ENCODE data around the gene TRUB1.

TRUB1 gene

DNA sequence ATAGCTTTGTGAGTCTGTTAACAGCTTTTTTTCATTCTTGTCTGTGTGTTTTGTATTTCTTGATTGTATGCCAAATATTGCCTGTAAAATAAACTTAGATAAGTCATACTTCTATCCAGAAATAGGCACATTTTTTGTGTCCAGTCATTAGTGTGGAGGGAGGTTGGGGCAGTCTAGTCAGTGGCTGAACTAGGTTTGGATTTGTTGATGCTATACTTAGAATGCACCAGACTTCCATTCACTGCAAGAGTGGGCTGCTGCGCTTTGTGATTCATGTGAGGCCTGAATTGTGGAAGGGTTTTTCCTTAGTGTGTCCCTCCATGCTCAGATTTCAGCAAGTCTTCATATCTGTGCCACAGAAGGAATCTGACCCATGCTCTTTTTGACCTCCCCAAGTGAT, 50.0 kb downstream of the TRUB1 start:
- DNase-seq, result no peak

GRCh38 chr10:114990586-114990985, 52.6 kb downstream of the TRUB1 start:
- no peak for DNase-seq

- peak; percentile 48 for DNase-seq
These were observed 53.0 kb downstream of the TRUB1 start for GRCh38 chr10:114990991-114991390.

DNA sequence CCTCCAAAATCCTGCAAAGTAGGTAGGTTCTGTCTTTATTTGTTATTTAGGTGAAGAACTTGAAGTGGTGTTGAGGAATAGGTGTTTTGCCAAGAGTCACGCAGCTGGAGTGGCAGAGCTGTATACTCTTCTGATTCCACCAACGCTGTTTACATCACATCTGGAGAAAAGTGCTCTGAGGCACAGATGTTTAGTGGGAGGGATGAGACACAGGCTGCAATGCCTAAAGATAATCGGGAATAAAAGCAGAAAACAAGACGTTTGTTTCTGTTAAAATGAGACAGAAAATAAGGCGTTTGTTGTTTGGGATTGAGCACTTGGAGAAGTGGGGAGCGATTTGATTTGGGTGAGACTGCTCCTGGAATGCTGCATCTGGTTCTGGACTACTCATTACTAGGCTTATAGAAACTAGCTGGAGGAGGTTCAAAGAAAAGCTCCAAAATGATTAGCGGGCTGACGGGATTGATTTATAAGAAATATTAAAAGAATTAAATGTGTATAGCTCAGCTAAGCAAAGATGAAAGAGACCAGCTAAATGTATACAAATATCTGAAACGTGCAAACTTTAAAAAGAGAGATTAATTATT, 54.3 kb downstream of the TRUB1 start:
- DNase-seq, result no peak

GRCh38 chr10:114995468-114996247, 57.7 kb downstream of the TRUB1 start:
- no peak for DNase-seq

GRCh38 chr10:114996542-114996941, 58.5 kb downstream of the TRUB1 start:
- no peak for DNase-seq

DNA sequence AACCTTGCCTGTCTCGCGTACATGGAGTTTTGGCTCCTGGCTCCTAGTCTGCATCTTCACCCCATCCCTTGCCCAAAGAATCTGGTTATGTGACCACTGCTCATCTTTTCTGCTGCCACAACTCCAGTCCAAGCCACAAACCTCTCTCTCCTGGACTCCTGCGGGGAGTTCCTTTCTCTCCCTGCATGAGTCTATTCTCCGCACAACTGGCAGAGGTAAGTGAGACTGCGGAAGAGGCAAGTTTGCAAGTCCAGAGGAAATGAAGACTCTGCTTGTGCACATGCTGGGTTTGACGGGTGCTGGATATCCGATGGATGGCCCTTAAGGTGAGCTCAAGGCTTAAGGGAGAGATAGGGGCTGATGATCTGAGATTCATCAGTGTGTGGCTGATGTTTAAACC, 61.0 kb downstream of the TRUB1 start:
- DNase-seq, result no peak

- no peak for DNase-seq
These were observed 63.7 kb downstream of the TRUB1 start for GRCh38 chr10:115001506-115002381.

GRCh38 chr10:115003396-115003795, 65.4 kb downstream of the TRUB1 start:
- no peak for DNase-seq

DNA sequence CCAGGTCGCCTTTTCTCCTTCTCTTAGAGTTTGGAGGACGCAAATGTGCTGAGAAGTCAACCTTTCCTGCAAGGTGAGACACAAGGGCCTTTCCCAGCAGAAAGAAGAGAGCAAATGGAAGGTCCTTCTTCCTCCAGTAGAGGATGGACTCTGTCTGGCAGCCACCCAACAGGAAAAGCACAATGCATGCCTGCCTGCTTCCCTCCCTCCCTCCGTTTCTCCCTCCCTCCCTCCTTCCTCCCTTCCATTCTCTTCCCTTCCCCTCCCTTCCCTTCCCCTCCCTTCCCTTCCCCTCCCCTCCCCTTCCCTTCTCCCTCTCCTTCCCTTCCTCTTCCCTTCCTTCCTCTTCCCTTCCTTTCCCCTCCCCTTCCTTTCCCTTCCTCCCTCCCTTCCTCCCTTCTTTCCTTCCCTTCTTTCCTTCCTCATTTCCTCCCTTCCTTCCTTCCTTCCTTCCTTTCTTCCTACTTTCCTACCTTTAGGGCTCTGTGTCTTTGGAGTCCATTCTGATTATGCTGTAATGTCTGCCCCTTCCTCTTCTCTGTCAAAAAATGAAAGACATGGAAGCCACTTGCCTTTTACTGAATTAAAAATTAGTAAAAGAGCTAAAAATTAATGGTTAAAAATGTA, 66.4 kb downstream of the TRUB1 start:
- DNase-seq, result no peak

DNA sequence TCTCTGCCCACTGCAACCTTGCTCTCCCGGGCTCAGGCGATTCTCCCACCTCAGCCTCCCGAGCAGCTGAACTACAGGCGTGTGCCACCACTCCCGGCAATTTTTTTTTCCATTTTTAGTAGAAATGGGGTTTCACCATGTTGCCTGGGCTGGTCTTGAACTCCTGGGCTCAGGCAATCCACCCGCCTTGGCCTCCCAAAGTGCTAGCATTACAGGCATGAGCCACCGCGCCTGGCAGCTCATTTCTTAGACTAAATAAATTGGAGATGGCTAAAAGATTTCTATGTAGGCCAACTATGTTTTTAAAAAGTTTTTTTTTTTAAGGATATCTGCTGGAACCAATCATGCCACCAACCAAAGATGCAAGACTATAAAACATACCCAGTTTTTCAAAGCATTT, 67.8 kb downstream of the TRUB1 start:
- DNase-seq, result no peak

DNA sequence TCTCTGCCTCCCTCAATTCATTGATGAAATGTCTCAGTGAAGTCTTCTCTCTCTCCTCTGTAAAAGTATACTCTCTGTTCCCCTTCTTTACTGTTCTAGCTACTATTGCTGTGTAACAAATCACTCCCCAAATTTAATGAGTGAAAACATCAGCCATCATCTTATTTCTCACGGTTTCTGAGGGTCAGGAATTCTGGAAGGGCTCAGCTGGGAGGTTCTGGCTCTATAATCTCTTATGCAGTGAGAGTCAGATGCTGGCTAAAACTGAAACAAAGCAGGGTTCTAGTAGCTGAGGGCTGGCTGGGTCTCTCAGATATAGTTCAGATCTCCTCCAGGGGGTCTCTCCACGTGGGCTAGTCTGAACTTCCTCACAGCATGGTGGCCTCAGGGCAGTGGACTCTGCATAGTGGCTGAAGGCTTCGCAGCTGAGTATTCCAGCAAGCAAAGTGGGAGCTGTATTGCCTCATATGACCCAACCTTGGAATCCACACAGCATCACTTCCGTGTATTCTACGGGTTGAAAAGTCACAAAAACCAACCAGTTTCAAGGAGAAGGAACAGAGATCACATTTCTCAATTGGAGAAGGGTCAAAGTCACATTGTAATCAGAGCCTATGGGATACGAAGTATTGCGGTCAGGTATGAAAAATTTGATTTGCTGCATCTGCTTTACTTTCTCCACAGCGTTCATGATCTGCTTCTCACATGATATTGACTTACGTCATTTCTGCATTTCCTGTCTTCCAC, 80.4 kb downstream of the TRUB1 start:
- DNase-seq, result no peak

DNA sequence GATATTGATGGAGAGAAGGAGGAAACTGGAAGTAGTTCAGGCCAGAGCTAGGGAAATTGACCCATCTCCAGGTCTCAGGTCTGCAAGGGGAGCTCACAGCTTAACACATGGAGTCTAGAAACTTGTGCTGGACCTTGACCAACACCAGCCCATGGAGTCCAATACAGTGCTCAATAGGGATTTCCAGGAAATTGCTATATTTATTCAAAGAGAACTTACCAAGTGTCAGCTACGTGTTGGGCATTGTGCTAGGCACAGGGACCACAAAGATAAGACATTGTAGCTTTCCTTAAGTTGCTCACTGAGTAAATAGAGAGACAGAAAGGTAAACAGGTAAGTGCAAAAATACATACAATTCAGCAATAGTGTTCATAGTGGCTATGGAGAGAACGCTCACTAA, 82.5 kb downstream of the TRUB1 start:
- DNase-seq, result no peak

DNA sequence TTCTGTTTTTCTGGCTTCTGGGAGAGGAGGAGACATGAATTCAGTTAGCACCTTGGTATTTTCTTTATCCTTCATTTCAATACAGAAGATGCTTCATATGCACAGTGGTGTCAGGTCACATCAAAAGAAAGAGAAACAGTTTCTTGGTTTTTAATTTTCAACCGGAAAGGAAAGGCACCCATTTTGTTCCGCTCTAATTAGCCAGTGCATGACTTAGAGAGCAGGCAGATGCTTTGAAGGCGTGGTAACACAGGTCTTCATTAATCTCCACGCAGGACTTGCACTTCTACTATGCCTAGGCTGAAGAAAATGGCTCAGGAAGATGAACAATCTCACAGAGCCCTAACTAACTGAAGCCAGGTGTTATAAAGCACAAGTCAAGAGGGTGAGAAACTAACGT, 84.7 kb downstream of the TRUB1 start:
- no peak for DNase-seq

GRCh38 chr10:115023715-115024114, 85.7 kb downstream of the TRUB1 start:
- no peak for DNase-seq

DNA sequence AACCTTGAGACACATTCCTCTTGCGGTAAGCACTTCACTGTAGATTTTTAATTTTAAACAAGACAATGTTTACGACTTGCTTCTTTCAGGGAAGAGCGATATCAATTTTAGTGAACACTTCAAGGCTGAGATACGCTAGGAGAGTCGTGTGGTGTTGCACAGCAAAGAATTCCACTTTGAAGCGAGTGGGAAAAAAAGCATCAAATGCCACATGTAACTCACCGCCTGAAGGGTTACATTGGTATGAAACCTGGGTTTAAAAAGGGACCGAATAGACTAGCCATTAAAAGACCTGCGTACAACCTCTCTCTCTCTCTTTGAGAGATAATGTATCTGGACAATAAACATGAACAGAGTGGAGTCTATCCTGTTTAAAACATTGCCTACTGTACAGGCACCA, 86.4 kb downstream of the TRUB1 start:
- no peak for DNase-seq

DNA sequence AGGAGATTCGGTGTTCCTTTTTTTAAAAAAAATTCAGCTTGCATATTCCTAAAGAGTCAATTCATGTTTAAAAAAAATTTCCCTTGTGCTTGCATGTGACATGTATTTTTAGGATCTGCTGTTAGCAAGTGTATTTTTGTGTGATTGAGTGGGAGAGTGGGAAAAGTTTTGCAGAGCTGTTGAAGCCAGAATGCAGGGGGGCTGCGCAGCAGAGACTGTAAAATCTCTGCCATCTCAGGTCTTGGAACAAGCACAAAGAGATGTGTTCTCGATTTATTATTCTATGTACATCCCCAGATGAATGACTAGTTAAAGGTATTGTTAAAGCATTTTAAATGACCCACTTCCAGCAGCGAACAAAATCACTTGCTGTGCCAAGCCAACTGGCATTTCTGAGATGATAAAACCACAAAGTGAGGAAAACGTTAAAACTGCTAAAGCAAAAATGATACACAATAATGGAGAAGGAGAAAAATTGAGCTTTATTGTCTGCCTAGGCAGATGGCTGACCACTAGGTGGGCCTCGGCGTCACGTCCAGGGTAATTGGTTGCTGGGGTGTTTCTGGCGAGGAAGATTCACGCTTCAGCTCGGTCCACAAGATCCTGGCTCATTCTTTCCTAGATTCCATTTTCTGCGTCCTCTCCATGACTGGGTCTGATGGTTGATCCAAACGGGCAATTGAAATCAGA, 88.2 kb downstream of the TRUB1 start:
- DNase-seq, result no peak

- no peak for DNase-seq
These were observed 88.7 kb downstream of the TRUB1 start for GRCh38 chr10:115026746-115027140.

Measured in NCI-H345 (cell line).